ENCODE data around the gene MRPL21. TPM values are rescaled to one million over a fixed set of nuclear protein-coding genes. Genes with fewer than 3 reads are reported as not detected.

MRPL21 gene
- total RNA-seq, 4 donors from 2014 or later, result 61.0 to 75.5 (median 64.6) TPM

GRCh38 chr11:68872216-68873003, 31.2 kb downstream of the MRPL21 start:
- in situ Hi-C loops (cut with MboI; ENCODE audit: low sequenced_read_pairs in 4 of 4), result loop anchor here in 1 of 4 donors (25.0 kb wide), 1 partner anchor 110 kb away; the partner anchor contains the start of gene TESMIN
- ATAC-seq (no peak), DNase-seq (no peak)
- H3K27me3 ChIP-seq, result peaks cover 0 to 2% (median 0%) of the 10 kb centered on the region in 3 donors
- intact Hi-C loops (cut with DNase I; ENCODE audit: low total_unique reads), result no loop called here
- H3K4me1 ChIP-seq, result peaks cover 0 to 4% of the 10 kb centered on the region in 2 donors
- H3K9me3 ChIP-seq, result no peaks in the 10 kb centered on the region
- TF ChIP-seq CTCF (IDR thresholded peaks at IDR 0.05 in 4 of 5, conservative IDR thresholded peaks at IDR 0.05 in 1 of 5) (no peak), POLR2A (IDR thresholded peaks at IDR 0.05) (no peak)
- H3K27ac ChIP-seq, result no peak overlapping the region
- H3K4me3 ChIP-seq, result no peak overlapping the region
- no peaks in the 10 kb centered on the region for H3K36me3 ChIP-seq

GRCh38 chr11:68870470-68870869, 33.2 kb downstream of the MRPL21 start:
- H3K27ac ChIP-seq, result no peak overlapping the region

GRCh38 chr11:68868221-68868835, 35.3 kb downstream of the MRPL21 start:
- no peak for ATAC-seq
- intact Hi-C loops (cut with DNase I; ENCODE audit: low total_unique reads), result no loop called here
- TF ChIP-seq CTCF (IDR thresholded peaks at IDR 0.05 in 4 of 5, conservative IDR thresholded peaks at IDR 0.05 in 1 of 5), result no peak
- no peak for TF ChIP-seq POLR2A (IDR thresholded peaks at IDR 0.05)

More at GRCh38 chr11:68870470-68870869, 33.2 kb downstream of the MRPL21 start:
- peaks cover 0 to 2% (median 0%) of the 10 kb centered on the region in 3 donors for H3K27me3 ChIP-seq
- H3K4me3 ChIP-seq, result peak overlapping the region; percentile 44 to 56 (median 50)
- in situ Hi-C loops (cut with MboI; ENCODE audit: low sequenced_read_pairs in 4 of 4) (loop anchor here in 1 of 4 donors (25.0 kb wide), 1 partner anchor 108 kb away; the partner anchor contains the start of gene TESMIN), intact Hi-C loops (cut with DNase I; ENCODE audit: low total_unique reads) (no loop called here)
- TF ChIP-seq POLR2A (IDR thresholded peaks at IDR 0.05), result no peak
- peaks cover 0 to 4% of the 10 kb centered on the region in 2 donors for H3K4me1 ChIP-seq
- no peaks in the 10 kb centered on the region for H3K36me3 ChIP-seq
- DNase-seq (no peak), ATAC-seq (no peak)
- H3K9me3 ChIP-seq, result no peaks in the 10 kb centered on the region

GRCh38 chr11:68867066-68867465, 36.6 kb downstream of the MRPL21 start:
- no peak for ATAC-seq
- Histone ChIP-seq H3K9me3 (no peaks in the 10 kb centered on the region), H3K4me3 (no peak overlapping the region), H3K4me1 (no peaks in the 10 kb centered on the region), H3K27ac (no peak overlapping the region), H3K36me3 (no peaks in the 10 kb centered on the region), H3K27me3 (no peaks in the 10 kb centered on the region)
- intact Hi-C loops (cut with DNase I; ENCODE audit: low total_unique reads) (no loop called here), in situ Hi-C loops (cut with MboI; ENCODE audit: low sequenced_read_pairs in 4 of 4) (loop anchor here in 1 of 4 donors (25.0 kb wide), 1 partner anchor 105 kb away; the partner anchor contains the start of gene TESMIN)
- TF ChIP-seq CTCF (IDR thresholded peaks at IDR 0.05 in 4 of 5, conservative IDR thresholded peaks at IDR 0.05 in 1 of 5), result no peak
- TF ChIP-seq POLR2A (IDR thresholded peaks at IDR 0.05), result no peak
- no peak for DNase-seq

More at GRCh38 chr11:68868221-68868835, 35.3 kb downstream of the MRPL21 start:
- H3K4me1 ChIP-seq, result peaks cover 0 to 4% of the 10 kb centered on the region in 2 donors
- no peak for DNase-seq
- no peak overlapping the region for H3K4me3 ChIP-seq
- in situ Hi-C loops (cut with MboI; ENCODE audit: low sequenced_read_pairs in 4 of 4), result loop anchor here in 1 of 4 donors (25.0 kb wide), 1 partner anchor 106 kb away; the partner anchor contains the start of gene TESMIN
- H3K27ac ChIP-seq, result no peak overlapping the region
- no peaks in the 10 kb centered on the region for H3K36me3 ChIP-seq
- no peaks in the 10 kb centered on the region for H3K9me3 ChIP-seq
- H3K27me3 ChIP-seq, result no peaks in the 10 kb centered on the region

GRCh38 chr11:68865241-68865640, 38.4 kb downstream of the MRPL21 start:
- in situ Hi-C loops (cut with MboI; ENCODE audit: low sequenced_read_pairs in 4 of 4), result loop anchor here in 1 of 4 donors (25.0 kb wide), 1 partner anchor 103 kb away; the partner anchor contains the start of gene TESMIN
- DNase-seq (no peak), ATAC-seq (no peak)
- Histone ChIP-seq H3K27me3 (no peaks in the 10 kb centered on the region), H3K4me1 (no peaks in the 10 kb centered on the region), H3K9me3 (no peaks in the 10 kb centered on the region), H3K27ac (no peak overlapping the region), H3K4me3 (no peak overlapping the region), H3K36me3 (no peaks in the 10 kb centered on the region)
- no peak for TF ChIP-seq POLR2A (IDR thresholded peaks at IDR 0.05)
- intact Hi-C loops (cut with DNase I; ENCODE audit: low total_unique reads), result no loop called here

Data from gastrocnemius medialis (tissue), 4 donors.